Loucy (cell line): ENCODE results near the gene GRM5.

Source experiments
- H2AFZ ChIP-seq: fragments of 200-600 bp; sonication (generic); 2 replicates; pipeline ENCODE4 v1.6.0; 2016; ENCODE audit warnings: antibody characterized with exemption, mild to moderate bottlenecking, low read length, moderate library complexity
- H3F3A ChIP-seq: fragments of 200-600 bp; 2 replicates; pipeline ENCODE4 v1.6.0; 2016; ENCODE audit warnings: antibody characterized with exemption, low read depth, mild to moderate bottlenecking
- H3K27me3 ChIP-seq: fragments of 200-600 bp; sonication (generic); 2 replicates; pipeline ENCODE4 v1.6.1; 2014; ENCODE audit warnings: low read length, mild to moderate bottlenecking; ENCODE audit not compliant: insufficient read depth, poor library complexity, severe bottlenecking
- H3K36me3 ChIP-seq: fragments of 200-600 bp; sonication (generic); 2 replicates; pipeline ENCODE4 v1.6.1; 2016; ENCODE audit warnings: low read length; ENCODE audit not compliant: insufficient read depth
- H3K4me1 ChIP-seq: fragments of 200-600 bp; sonication (generic); 2 replicates; pipeline ENCODE4 v1.5.1; 2014; ENCODE audit warnings: low read length, mild to moderate bottlenecking; ENCODE audit not compliant: insufficient read depth, poor library complexity, severe bottlenecking
- H3K4me2 ChIP-seq: fragments of 200-600 bp; sonication (generic); 2 replicates; pipeline ENCODE4 v1.6.0; 2014; ENCODE audit warnings: antibody characterized with exemption, low read length, low read depth, mild to moderate bottlenecking; ENCODE audit not compliant: poor library complexity, severe bottlenecking
- H3K4me3 ChIP-seq: fragments of 200-600 bp; sonication (generic); 2 replicates; pipeline ENCODE4 v1.5.1; 2014; ENCODE audit warnings: low read length, mild to moderate bottlenecking, mixed read lengths; ENCODE audit not compliant: poor library complexity, severe bottlenecking
- H3K79me2 ChIP-seq: fragments of 200-600 bp; sonication (generic); 2 replicates; pipeline ENCODE4 v1.6.1; 2014; ENCODE audit warnings: low read length; ENCODE audit not compliant: insufficient read depth
- H3K9ac ChIP-seq: fragments of 200-600 bp; sonication (generic); 2 replicates; pipeline ENCODE4 v1.6.0; 2014; ENCODE audit warnings: mild to moderate bottlenecking, low read depth, low read length, moderate library complexity; ENCODE audit not compliant: poor library complexity, severe bottlenecking
- H3K9me2 ChIP-seq: fragments of 200-600 bp; sonication (generic); replicated peaks from 2 replicates; pipeline ENCODE4 v1.6.1; 2016; ENCODE audit warnings: low read depth, low read length, mixed read lengths
- H3K9me3 ChIP-seq: fragments of 200-600 bp; sonication (generic); 2 replicates; pipeline ENCODE4 v1.6.1; 2014; ENCODE audit warnings: mild to moderate bottlenecking, antibody characterized with exemption, low read length, low read depth; ENCODE audit not compliant: insufficient read depth
- H4K20me1 ChIP-seq: fragments of 200-600 bp; sonication (generic); 2 replicates; pipeline ENCODE4 v1.6.0; 2014; ENCODE audit warnings: antibody characterized with exemption, low read length, mild to moderate bottlenecking; ENCODE audit not compliant: insufficient read depth, poor library complexity, severe bottlenecking
- EZH2phosphoT487 ChIP-seq: fragments of 200-600 bp; IDR thresholded peaks from 2 replicates; pipeline ENCODE4 v1.6.1; 2018; ENCODE audit warnings: antibody characterized with exemption, mild to moderate bottlenecking, moderate library complexity, borderline replicate concordance
- TF ChIP-seq, protein P1 (sequence below): fragments of 200-600 bp; sonication (generic); conservative IDR thresholded peaks from 2 replicates; pipeline ENCODE4 v1.5.1; 2014; ENCODE audit warnings: mild to moderate bottlenecking, antibody characterized with exemption, low read length

GRM5 gene

DNA sequence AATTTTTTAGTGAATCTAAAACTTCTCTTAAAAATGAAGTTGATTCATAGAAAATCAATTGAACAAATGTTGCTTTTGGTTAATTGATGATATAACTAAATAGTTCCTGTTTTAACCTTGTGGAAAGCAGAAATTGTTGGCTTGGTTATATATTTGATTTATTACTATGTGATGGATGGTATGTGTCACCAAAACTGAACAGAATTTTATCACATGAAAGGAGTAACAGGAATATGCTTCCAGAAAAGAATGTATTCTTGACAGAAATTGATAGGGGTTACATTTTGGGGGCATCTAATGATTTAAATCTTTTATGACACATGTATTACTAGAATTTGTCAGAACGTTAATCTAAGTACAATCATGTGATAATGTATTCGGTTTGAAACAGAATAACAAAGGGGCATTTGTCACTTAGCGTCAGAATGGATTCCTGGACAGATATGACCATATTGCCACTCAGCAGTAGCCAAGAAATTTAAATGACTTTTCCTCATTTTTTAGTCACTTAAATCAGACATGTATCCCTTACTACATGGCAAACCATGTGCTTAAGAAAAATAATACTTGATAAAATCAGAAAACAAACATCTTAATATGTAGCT lies 295.2 kb downstream of the GRM5 start:
- no peaks in the 10 kb centered on the region for H3K9me2 ChIP-seq
- no peaks in the 10 kb centered on the region for H3F3A ChIP-seq
- no peak overlapping the region for H3K9ac ChIP-seq
- no peak overlapping the region for H3K4me3 ChIP-seq
- no peaks in the 10 kb centered on the region for H3K4me1 ChIP-seq
- H4K20me1 ChIP-seq, result no peaks in the 10 kb centered on the region
- TF ChIP-seq, protein P1, sequence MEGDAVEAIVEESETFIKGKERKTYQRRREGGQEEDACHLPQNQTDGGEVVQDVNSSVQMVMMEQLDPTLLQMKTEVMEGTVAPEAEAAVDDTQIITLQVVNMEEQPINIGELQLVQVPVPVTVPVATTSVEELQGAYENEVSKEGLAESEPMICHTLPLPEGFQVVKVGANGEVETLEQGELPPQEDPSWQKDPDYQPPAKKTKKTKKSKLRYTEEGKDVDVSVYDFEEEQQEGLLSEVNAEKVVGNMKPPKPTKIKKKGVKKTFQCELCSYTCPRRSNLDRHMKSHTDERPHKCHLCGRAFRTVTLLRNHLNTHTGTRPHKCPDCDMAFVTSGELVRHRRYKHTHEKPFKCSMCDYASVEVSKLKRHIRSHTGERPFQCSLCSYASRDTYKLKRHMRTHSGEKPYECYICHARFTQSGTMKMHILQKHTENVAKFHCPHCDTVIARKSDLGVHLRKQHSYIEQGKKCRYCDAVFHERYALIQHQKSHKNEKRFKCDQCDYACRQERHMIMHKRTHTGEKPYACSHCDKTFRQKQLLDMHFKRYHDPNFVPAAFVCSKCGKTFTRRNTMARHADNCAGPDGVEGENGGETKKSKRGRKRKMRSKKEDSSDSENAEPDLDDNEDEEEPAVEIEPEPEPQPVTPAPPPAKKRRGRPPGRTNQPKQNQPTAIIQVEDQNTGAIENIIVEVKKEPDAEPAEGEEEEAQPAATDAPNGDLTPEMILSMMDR, result no peak
- no peak for TF ChIP-seq EZH2phosphoT487
- H3K4me2 ChIP-seq, result no peak overlapping the region
- no peaks in the 10 kb centered on the region for H3K36me3 ChIP-seq
- no peaks in the 10 kb centered on the region for H3K27me3 ChIP-seq
- H3K9me3 ChIP-seq, result no peaks in the 10 kb centered on the region
- no peak overlapping the region for H2AFZ ChIP-seq
- H3K79me2 ChIP-seq, result no peaks in the 10 kb centered on the region

DNA sequence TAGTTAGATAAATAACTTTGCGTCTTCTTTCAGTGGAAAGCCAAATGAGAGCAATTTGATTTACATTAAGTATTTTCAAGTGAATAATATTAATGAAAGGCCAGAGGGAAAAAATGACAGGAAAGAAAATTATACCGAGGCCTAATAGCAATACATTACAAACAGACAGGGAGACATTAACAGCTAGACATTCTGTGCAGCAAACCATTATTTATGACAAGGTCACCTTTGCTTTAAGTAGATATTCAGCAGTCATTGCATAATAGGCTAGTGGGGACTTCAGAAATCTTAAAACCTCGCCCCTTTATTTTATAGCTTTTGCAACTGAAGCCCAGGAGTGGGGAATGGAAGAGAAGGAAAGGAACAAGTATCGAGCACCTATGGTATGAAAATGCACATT lies 321.6 kb downstream of the GRM5 start:
- no peaks in the 10 kb centered on the region for H3K4me1 ChIP-seq
- H3K36me3 ChIP-seq, result no peaks in the 10 kb centered on the region
- H3K9me3 ChIP-seq, result no peaks in the 10 kb centered on the region
- H3F3A ChIP-seq, result no peaks in the 10 kb centered on the region
- no peaks in the 10 kb centered on the region for H3K27me3 ChIP-seq
- H3K4me2 ChIP-seq, result no peak overlapping the region
- H3K9ac ChIP-seq, result no peak overlapping the region
- H3K79me2 ChIP-seq, result no peaks in the 10 kb centered on the region
- no peak overlapping the region for H3K4me3 ChIP-seq
- no peaks in the 10 kb centered on the region for H3K9me2 ChIP-seq
- TF ChIP-seq, protein P1, result no peak
- no peak for TF ChIP-seq EZH2phosphoT487
- no peak overlapping the region for H2AFZ ChIP-seq
- H4K20me1 ChIP-seq, result no peaks in the 10 kb centered on the region

DNA sequence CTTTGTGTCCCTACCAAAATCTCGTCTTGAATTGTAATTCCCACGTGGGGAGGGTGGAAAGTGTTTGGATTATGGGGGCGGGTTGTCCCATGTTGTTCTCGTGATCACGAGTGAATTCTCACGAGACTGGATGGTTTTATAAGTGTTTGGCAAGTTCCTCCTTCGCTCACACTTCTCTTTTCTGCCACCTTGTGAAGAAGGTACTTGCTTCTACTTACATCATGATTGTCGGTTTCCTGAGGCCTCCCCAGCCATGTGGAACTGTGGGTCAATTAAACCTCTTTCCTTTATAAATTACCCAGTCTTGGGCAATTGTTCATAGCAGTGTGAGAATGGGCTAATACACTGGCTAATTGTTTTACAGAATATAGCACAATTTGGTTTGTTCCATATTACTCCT lies 326.3 kb downstream of the GRM5 start:
- H3K9me3 ChIP-seq, result no peaks in the 10 kb centered on the region
- no peaks in the 10 kb centered on the region for H3K79me2 ChIP-seq
- TF ChIP-seq EZH2phosphoT487, result no peak
- TF ChIP-seq, protein P1, result no peak
- no peak overlapping the region for H3K4me2 ChIP-seq
- no peaks in the 10 kb centered on the region for H3K9me2 ChIP-seq
- no peaks in the 10 kb centered on the region for H3K36me3 ChIP-seq
- no peak overlapping the region for H2AFZ ChIP-seq
- no peaks in the 10 kb centered on the region for H3F3A ChIP-seq
- no peaks in the 10 kb centered on the region for H3K4me1 ChIP-seq
- H3K27me3 ChIP-seq, result no peaks in the 10 kb centered on the region
- H4K20me1 ChIP-seq, result no peaks in the 10 kb centered on the region
- H3K4me3 ChIP-seq, result no peak overlapping the region
- no peak overlapping the region for H3K9ac ChIP-seq
